IPS DF 19.7 (cell line): ENCODE data around the gene MRPS2.
"Not testable (repeated sequence)": the region's sequence is repeated elsewhere in the genome, so short reads cannot be mapped to it uniquely, and the experiment has no call there.

Experiments used
- DNase-seq: peaks from one replicate; pipeline ENCODE4 v3.0.0-alpha.2; 2013; ENCODE audit warnings: low read depth, low spot score

The MRPS2 gene

GRCh38 chr9:135531096-135531495 lies 30.6 kb downstream of the MRPS2 start:
- no peak for DNase-seq

- DNase-seq: no peak
Observed at GRCh38 chr9:135533113-135533512, 32.6 kb downstream of the MRPS2 start.

- no peak for DNase-seq
Observed at GRCh38 chr9:135533674-135534073, 33.2 kb downstream of the MRPS2 start.

GRCh38 chr9:135534192-135534711 lies 33.8 kb downstream of the MRPS2 start:
- DNase-seq: not testable (repeated sequence)

- DNase-seq: not testable (repeated sequence)
Observed at GRCh38 chr9:135534826-135535225, 34.3 kb downstream of the MRPS2 start.

GRCh38 chr9:135535631-135536030 lies 35.1 kb downstream of the MRPS2 start:
- DNase-seq: not testable (repeated sequence)

GRCh38 chr9:135536216-135536615 lies 35.7 kb downstream of the MRPS2 start:
- no peak for DNase-seq

GRCh38 chr9:135543262-135543894 lies 42.9 kb downstream of the MRPS2 start:
- not testable (repeated sequence) for DNase-seq

GRCh38 chr9:135544981-135545635 lies 44.6 kb downstream of the MRPS2 start:
- no peak for DNase-seq

GRCh38 chr9:135545646-135546176 lies 45.2 kb downstream of the MRPS2 start, which contains the start of gene OBP2A:
Gene OBP2A (plus strand): TSS chr9:135546126. CDS start chr9:135546181, 55 bp downstream.
- DNase-seq: not testable (repeated sequence)

GRCh38 chr9:135546792-135547617 lies 46.5 kb downstream of the MRPS2 start:
- not testable (repeated sequence) for DNase-seq

- no peak for DNase-seq
Observed at GRCh38 chr9:135547756-135548736, 47.6 kb downstream of the MRPS2 start.

GRCh38 chr9:135549478-135550343 lies 49.2 kb downstream of the MRPS2 start:
- not testable (repeated sequence) for DNase-seq

GRCh38 chr9:135550344-135550918 lies 49.9 kb downstream of the MRPS2 start:
- DNase-seq: no peak

- no peak for DNase-seq
Observed at GRCh38 chr9:135551031-135551430, 50.5 kb downstream of the MRPS2 start.

- no peak for DNase-seq
Observed at GRCh38 chr9:135551456-135551855, 51.0 kb downstream of the MRPS2 start.

GRCh38 chr9:135552021-135552697 lies 51.7 kb downstream of the MRPS2 start:
- no peak for DNase-seq

- DNase-seq: no peak
Observed at GRCh38 chr9:135552698-135553171, 52.3 kb downstream of the MRPS2 start.
